GM23248 (cell line): ENCODE results near the gene ARHGEF5.

Source experiments
- EZH2 ChIP-seq: fragments of 200-600 bp; sonication (generic); IDR thresholded peaks from 2 replicates; pipeline ENCODE4 v1.6.1; 2018; ENCODE audit warnings: antibody characterized with exemption, mild to moderate bottlenecking; ENCODE audit not compliant: insufficient read depth, poor library complexity, severe bottlenecking
- EZH2phosphoT487 ChIP-seq: fragments of 200-600 bp; sonication (generic); IDR thresholded peaks from 2 replicates; pipeline ENCODE4 v1.6.1; 2018; ENCODE audit warnings: antibody characterized with exemption, moderate library complexity, mild to moderate bottlenecking, low read depth; ENCODE audit not compliant: insufficient read depth

GRCh38 chr7:144398291-144398690, 43.1 kb downstream of the ARHGEF5 start:
- TF ChIP-seq EZH2 (no peak), EZH2phosphoT487 (no peak)
